ENCODE results near the gene OSBPL1A.

DNA sequence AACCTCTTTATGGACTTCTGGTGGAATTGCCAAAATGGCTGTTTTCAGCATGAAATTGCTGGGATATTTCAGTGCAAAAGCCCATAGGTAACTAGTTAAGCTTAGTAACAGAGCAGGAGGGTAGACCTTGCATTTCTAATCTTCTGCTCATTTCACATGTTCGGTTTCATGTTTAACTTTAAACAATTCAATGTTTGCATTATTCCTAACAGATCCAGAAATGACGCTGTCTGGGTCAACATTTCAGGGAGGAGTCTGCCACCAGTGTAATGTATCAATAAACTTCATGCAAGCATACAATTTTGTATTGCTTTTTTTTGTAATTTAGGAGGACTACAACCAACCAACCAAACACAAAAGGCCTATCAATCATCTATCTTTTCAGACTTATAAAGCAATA is 236.3 kb downstream of the OSBPL1A start:
- TF ChIP-seq, protein P1, sequence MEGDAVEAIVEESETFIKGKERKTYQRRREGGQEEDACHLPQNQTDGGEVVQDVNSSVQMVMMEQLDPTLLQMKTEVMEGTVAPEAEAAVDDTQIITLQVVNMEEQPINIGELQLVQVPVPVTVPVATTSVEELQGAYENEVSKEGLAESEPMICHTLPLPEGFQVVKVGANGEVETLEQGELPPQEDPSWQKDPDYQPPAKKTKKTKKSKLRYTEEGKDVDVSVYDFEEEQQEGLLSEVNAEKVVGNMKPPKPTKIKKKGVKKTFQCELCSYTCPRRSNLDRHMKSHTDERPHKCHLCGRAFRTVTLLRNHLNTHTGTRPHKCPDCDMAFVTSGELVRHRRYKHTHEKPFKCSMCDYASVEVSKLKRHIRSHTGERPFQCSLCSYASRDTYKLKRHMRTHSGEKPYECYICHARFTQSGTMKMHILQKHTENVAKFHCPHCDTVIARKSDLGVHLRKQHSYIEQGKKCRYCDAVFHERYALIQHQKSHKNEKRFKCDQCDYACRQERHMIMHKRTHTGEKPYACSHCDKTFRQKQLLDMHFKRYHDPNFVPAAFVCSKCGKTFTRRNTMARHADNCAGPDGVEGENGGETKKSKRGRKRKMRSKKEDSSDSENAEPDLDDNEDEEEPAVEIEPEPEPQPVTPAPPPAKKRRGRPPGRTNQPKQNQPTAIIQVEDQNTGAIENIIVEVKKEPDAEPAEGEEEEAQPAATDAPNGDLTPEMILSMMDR (IDR thresholded peaks at IDR 0.05) = no peak
- TF ChIP-seq POLR2A (IDR thresholded peaks at IDR 0.05) = no peak

All from heart left ventricle (tissue), 13 donors.